Measurements from ENCODE around the gene PLEKHA7. TPM values are rescaled to one million over a fixed set of nuclear protein-coding genes. Genes with fewer than 3 reads are reported as not detected.

The PLEKHA7 gene
- total RNA-seq, 2 donors from 2014 or later = 55.6 to 65.9 TPM

- no peak overlapping the region for H3K9ac ChIP-seq (ENCODE audit: low read depth in 2 of 2, low read length in 2 of 2)
- H3K9me3 ChIP-seq = no peaks in the 10 kb centered on the region
- no peaks in the 10 kb centered on the region for H3K36me3 ChIP-seq
- no peaks in the 10 kb centered on the region for H3K27me3 ChIP-seq
- TF ChIP-seq CTCF (IDR thresholded peaks at IDR 0.05) = no peak
- intact Hi-C loops (cut with DNase I) = no loop called here
- H3K27ac ChIP-seq = no peak overlapping the region
- H3K4me1 ChIP-seq = peaks cover 4% of the 10 kb centered on the region
- DNase-seq = no peak
- H3K4me3 ChIP-seq = no peak overlapping the region
These were observed 3.3 kb downstream of the PLEKHA7 start for GRCh38 chr11:17010851-17011420.

GRCh38 chr11:17008099-17008498, 6.1 kb downstream of the PLEKHA7 start:
- H3K9me3 ChIP-seq = no peaks in the 10 kb centered on the region
- H3K4me3 ChIP-seq = no peak overlapping the region
- intact Hi-C loops (cut with DNase I) = no loop called here
- no peaks in the 10 kb centered on the region for H3K27me3 ChIP-seq
- H3K9ac ChIP-seq (ENCODE audit: low read depth in 2 of 2, low read length in 2 of 2) = no peak overlapping the region
- TF ChIP-seq CTCF (IDR thresholded peaks at IDR 0.05) = no peak
- H3K27ac ChIP-seq = no peak overlapping the region
- H3K4me1 ChIP-seq = no peaks in the 10 kb centered on the region
- DNase-seq = no peak
- no peaks in the 10 kb centered on the region for H3K36me3 ChIP-seq

GRCh38 chr11:17005646-17006045, 8.6 kb downstream of the PLEKHA7 start:
- Histone ChIP-seq H3K4me1 (no peaks in the 10 kb centered on the region), H3K27me3 (no peaks in the 10 kb centered on the region), H3K9me3 (no peaks in the 10 kb centered on the region), H3K36me3 (no peaks in the 10 kb centered on the region), H3K4me3 (no peak overlapping the region), H3K27ac (peak overlapping the region; percentile 60), H3K9ac (ENCODE audit: low read depth in 2 of 2, low read length in 2 of 2) (no peak overlapping the region)
- DNase-seq = no peak
- no peak for TF ChIP-seq CTCF (IDR thresholded peaks at IDR 0.05)
- intact Hi-C loops (cut with DNase I) = no loop called here

- Histone ChIP-seq H3K9me3 (no peaks in the 10 kb centered on the region), H3K4me1 (no peaks in the 10 kb centered on the region), H3K4me3 (no peak overlapping the region), H3K9ac (ENCODE audit: low read depth in 2 of 2, low read length in 2 of 2) (no peak overlapping the region), H3K27me3 (no peaks in the 10 kb centered on the region), H3K27ac (no peak overlapping the region), H3K36me3 (no peaks in the 10 kb centered on the region)
- DNase-seq = no peak
- intact Hi-C loops (cut with DNase I) = no loop called here
- no peak for TF ChIP-seq CTCF (IDR thresholded peaks at IDR 0.05)
These were observed 9.6 kb downstream of the PLEKHA7 start for GRCh38 chr11:17004486-17005148.

- Histone ChIP-seq H3K9me3 (no peaks in the 10 kb centered on the region), H3K9ac (ENCODE audit: low read depth in 2 of 2, low read length in 2 of 2) (no peak overlapping the region), H3K27ac (peak overlapping the region; percentile 15), H3K27me3 (no peaks in the 10 kb centered on the region), H3K4me3 (no peak overlapping the region), H3K4me1 (no peaks in the 10 kb centered on the region), H3K36me3 (no peaks in the 10 kb centered on the region)
- no peak for DNase-seq
- TF ChIP-seq CTCF (IDR thresholded peaks at IDR 0.05) = no peak
- intact Hi-C loops (cut with DNase I) = no loop called here
These were observed 10.8 kb downstream of the PLEKHA7 start for GRCh38 chr11:17003426-17003825.
